HG03571 (cell line): ENCODE data around the gene CAD.
A peak's percentile ranks its signal among the peaks of the same experiment; 100 is the strongest.
"Not testable (repeated sequence)": the region's sequence is repeated elsewhere in the genome, so short reads cannot be mapped to it uniquely, and the experiment has no call there.

Experiments
- ATAC-seq: cut with Tn5 transposase; IDR thresholded peaks from one replicate; pipeline ENCODE4 v1.9.1; 2021; ENCODE audit not compliant: unreplicated experiment

The CAD gene

DNA sequence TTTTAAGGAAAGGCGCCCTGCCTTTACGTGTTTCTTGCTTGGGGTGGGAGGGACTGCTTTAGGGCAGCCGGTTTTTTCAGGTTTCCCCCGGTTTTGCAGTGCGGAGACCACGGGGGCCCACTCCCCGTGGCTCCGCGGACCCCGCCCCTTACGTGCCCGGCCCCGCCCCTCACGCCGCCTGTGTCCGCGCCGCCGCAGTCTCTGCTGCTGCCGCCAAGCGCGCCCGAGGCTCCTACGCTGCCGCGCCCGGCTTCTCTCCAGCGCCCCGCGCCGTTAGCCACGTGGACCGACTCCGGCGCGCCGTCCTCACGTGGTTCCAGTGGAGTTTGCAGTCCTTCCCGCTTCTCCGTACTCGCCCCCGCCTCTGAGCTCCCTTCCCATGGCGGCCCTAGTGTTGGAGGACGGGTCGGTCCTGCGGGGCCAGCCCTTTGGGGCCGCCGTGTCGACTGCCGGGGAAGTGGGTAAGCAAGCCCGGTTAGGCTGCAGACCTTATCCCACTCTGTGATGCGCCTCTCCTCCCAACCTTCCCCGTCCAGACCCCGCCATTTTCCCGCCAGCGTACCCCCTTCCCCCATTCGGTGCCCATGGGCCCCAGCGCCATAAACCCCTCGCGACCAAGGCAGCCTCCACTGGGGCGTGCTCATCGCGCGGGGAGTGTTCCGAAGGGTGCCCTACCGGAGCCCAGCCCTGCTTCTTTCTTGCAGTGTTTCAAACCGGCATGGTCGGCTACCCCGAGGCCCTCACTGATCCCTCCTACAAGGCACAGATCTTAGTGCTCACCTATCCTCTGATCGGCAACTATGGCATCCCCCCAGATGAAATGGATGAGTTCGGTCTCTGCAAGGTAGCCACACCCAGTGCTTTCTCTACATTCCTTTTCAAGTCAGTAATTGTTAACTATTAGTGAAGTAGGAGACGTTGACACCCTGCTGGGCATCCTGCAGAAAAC, at the start of gene CAD:
Gene CAD (plus strand): TSS at position 197 of the 949 bp plus-strand sequence. CDS start 183 bp downstream, at position 380.
- peak; percentile 62 for ATAC-seq

DNA sequence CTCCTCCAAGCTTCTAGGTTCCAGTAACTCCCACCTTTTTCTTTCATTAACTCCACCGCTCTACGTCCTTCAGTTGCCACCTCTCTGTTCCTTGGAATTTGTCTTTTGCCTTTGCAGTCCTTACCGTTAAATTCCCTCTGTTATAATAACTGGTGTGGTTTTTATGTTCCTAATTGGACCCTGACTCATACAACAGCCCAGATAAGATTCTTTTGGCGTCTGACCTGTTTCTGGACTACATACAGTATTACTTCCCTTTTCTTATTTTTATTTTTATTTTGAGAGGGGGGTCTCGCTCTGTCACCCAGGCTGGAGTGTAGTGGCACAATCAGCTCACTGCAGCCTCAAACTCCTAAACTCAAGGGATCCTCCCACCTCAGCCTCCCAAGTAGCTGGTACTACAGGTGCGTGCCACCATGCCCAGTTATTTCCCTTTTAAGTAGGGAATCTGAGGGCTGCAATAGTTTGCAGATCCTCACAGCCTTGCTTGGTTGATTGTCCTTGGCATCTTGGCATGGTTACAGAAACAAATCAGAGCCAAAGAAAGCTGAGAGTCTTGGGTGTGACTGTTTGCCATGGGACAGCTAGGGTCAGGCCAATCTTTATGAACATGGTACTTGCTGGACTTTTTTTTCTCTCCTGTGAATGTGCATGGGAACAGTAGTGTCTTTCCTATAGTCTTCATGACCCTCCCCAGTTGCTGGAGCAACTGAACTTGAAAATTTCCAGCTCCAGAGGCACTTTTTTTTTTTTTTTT, 46.4 kb upstream of the CAD start:
- ATAC-seq, result no peak

- ATAC-seq, result no peak
Measured at GRCh38 chr2:27171351-27171848, 45.8 kb upstream of the CAD start.

- ATAC-seq, result no peak
Measured at GRCh38 chr2:27174638-27175037, 42.5 kb upstream of the CAD start.

GRCh38 chr2:27175330-27175729, 41.8 kb upstream of the CAD start:
- no peak for ATAC-seq

GRCh38 chr2:27175781-27176180, 41.4 kb upstream of the CAD start:
- not testable (repeated sequence) for ATAC-seq

GRCh38 chr2:27177441-27178351, 39.5 kb upstream of the CAD start:
- no peak for ATAC-seq

DNA sequence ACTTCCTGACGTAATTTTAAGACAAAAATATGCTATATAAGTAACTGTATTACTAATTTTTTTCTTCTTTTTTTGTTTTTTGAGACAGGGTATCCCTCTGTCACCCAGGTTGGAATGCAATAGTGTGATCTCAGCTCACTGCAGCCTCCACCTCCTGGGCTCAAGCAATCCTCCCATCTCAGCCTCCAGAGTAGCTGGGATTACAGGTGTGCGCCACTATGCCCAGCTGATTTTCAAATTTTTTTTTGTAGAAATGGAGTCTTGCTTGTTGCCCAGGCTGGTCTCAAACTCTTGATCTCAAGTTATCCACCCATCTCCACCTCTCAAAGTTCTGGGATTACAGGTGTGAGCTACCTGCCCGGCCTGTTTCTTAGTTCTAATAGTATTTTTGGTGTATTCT, 38.7 kb upstream of the CAD start:
- no peak for ATAC-seq

DNA sequence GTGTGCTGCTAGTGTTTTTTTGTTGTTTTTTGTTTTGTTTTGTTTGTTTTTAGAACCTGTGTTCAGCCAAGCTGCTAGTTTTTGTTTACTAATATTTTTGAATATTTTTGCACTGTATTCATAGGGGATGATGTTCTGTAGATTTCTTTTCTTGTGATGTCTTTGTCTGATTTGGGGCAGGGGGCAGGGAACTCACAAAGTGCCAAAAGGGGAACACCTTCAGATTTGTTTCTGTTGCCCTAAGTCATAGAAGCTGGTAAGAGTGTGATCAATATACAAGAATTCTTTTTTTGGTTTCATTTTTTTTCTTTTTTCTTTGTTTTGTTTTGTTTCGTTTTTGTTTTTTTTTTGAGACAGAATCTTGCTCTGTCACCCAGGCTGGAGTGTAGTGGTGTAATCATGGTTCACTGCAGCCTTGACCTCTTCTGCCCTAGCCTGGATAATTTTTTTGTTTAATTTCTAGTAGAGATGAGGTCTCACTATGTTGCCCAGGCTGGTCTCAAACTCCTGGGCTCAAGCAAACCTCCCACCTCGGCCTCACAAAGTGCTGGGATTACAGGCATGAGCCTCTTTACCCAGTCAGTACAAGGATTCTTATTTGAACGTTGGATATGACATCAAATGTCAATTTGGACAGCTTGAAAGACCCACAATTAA, 37.7 kb upstream of the CAD start:
- no peak for ATAC-seq

- ATAC-seq, result no peak
Measured at GRCh38 chr2:27182346-27182745, 34.8 kb upstream of the CAD start.

- ATAC-seq, result no peak
Measured at GRCh38 chr2:27184115-27184514, 33.1 kb upstream of the CAD start.

DNA sequence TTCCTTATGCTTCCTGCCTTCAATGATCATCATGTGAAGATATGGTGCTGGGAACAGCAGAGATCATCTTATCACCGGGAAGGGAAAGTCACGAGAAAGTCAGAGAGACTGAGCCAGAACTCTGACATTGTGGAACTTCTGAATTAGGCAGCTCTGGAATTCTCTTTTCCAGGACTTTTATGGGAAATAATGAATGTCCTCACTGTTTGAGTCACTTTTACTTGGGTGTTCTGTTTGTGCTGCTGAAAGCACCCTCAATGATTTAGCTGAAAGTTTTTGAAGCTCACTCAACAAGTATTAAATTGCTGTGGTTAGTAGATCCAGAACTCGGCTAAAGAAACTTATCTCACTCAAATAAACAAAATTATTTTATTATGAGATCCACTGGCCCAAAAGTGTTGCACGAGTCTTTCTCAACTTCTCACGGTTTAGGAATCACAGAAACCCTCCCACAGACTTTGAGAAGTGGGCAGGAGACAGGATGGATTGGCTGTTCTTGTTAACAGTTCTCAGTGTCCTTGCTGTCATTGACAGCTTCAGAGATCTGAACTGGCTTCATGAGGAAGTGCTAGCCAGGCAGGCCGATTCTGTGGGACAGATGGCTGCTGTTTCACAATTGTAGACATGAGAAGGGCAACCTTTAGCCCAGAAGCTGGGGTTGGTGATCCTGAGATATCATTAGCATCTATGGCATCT, 31.7 kb upstream of the CAD start:
- ATAC-seq, result no peak

- no peak for ATAC-seq
Measured at GRCh38 chr2:27186613-27187345, 30.4 kb upstream of the CAD start.

DNA sequence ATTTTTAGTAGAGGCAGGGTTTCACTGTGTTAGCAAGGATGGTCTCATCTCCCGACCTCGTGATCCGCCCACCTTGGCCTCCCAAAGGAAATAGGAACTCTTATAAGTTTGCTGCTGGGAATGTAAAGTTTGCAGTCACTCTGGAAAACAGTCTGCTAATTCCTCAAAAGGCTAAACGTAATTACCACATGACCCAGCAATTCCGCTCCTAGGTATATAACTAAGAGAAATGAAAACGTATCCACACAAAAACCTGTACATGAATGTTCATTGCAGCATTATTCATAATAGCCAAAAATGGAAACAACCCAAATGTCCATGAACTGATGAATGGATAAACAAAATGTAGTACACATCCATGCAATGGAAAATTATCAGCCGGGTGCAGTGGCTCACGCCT, 27.2 kb upstream of the CAD start:
- no peak for ATAC-seq

- no peak for ATAC-seq
Measured at GRCh38 chr2:27191070-27191829, 25.9 kb upstream of the CAD start.

- ATAC-seq, result no peak
Measured at GRCh38 chr2:27194538-27195354, 22.4 kb upstream of the CAD start.

DNA sequence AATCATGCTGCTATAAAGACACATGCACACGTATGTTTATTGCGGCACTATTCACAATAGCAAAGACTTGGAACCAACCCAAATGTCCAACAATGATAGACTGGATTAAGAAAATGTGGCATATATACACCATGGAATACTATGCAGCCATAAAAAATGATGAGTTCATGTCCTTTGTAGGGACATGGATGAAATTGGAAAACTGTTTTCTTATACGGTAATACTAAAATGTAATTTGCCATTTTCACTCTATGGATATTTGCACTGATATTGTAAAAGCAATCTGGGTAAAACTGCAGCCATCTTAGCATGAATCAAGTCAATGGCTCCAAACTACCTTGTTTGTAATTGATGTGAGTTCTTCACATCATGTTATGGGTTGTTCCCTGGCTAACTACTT, 21.4 kb upstream of the CAD start:
- ATAC-seq, result not testable (repeated sequence)
